HG02571 (cell line): ENCODE data around the gene AFF3.
"Not testable (repeated sequence)": the region's sequence is repeated elsewhere in the genome, so short reads cannot be mapped to it uniquely, and the experiment has no call there.

Experiments used
- ATAC-seq: cut with Tn5 transposase; IDR thresholded peaks from one replicate; pipeline ENCODE4 v1.9.1; 2021; ENCODE audit warnings: mild to moderate bottlenecking, moderate library complexity; ENCODE audit not compliant: unreplicated experiment

AFF3 gene

DNA sequence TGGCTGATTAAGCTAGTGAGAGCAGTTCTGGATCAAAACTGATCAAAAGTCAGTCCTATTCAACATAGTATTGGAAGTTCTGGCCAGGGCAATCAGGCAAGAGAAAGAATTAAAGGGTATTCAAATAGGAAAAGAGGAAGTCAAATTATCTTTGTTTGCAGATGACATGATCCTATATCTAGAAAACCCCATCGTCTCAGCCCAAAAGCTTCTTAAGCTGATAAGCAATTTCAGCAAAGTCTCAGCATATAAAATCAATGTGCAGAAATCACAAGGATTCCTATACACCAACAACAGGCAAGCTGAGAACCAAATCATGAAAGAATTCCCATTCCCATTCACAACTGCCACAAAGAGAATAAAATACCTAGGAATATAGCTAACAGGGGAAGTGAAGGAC is 368.7 kb downstream of the AFF3 start:
- ATAC-seq = not testable (repeated sequence)

DNA sequence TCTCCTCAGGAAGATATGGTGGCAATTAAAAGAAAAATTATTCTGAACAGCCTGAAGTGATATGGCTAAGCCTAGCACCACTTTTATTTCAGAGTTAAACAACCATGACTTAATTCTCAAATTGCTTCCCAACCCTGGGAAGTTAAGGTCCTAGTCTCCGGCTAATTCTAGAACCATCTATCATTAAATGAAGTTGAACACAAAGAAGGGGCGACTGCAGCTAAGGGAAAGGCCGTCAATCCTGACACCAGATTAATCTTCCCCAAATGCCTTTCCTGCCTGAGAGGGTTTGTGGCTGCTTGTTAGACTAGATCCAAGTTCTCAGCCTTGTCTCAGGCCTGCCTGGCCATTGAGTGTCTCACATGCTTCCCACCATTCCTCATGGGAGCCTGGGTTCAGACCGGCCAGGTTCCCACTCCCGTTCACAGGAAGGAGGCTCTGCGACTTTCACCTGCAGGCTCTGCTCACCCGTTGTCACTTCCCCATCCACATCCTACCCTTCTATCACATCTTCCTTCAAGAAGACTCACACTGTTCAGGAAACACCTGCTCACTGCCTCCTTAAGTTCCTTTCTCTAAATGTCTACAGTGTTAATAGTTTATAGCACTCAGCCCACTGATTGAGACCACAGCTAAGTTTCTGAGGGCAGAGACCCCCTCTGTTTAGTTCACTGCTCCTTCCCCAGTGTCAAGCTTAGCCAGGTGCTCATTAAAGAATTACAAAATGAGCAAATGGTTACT is 369.6 kb downstream of the AFF3 start:
- no peak for ATAC-seq

DNA sequence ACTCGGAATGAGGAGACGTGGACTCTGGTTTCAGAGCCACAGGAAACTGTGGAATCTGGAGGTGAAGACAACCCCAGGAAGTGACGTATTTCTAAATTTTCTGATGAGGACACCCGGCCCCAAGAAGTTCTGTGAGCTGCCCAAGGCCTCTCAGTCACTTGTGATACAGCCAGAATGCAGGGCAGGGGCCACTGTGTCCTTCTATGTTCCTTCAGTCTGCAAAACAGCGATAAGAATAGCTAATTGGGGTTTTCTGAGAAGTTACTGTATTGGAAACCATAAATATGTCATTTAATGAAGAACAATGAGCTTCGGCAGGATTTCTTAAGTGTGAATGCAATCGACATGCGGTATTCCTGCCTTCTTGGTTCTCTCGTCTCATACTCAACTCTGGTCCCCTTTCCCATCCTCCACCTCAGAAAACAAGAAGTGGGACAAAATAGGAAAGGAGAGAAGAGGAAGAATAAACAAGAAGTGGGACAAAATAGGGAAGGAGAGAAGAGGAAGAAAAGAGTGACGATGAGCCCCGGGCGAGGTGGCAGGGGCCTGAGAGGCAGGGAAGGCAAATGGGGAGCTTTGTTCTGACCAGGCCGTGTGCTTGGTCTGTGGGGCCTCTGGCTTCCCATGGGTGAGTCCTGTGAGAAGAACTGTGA is 370.6 kb downstream of the AFF3 start:
- no peak for ATAC-seq

DNA sequence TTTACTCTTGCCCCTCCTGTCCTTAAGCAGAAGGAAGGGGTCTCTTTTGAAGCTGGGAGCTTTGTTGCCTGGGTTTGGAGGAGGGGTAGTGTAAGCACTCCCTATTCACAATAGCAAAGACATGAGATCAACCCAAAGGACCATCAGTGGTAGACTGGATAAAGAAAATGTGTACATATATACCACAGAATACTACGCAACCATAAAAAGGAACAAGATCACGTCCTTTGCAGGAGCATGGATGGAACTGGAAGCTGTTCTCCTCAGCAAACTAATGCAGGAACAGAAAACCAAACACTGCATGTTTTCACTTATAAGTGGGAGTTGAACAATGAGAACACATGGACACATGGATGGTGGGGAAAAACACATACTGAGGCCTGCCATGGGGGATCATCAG is 371.5 kb downstream of the AFF3 start:
- no peak for ATAC-seq

DNA sequence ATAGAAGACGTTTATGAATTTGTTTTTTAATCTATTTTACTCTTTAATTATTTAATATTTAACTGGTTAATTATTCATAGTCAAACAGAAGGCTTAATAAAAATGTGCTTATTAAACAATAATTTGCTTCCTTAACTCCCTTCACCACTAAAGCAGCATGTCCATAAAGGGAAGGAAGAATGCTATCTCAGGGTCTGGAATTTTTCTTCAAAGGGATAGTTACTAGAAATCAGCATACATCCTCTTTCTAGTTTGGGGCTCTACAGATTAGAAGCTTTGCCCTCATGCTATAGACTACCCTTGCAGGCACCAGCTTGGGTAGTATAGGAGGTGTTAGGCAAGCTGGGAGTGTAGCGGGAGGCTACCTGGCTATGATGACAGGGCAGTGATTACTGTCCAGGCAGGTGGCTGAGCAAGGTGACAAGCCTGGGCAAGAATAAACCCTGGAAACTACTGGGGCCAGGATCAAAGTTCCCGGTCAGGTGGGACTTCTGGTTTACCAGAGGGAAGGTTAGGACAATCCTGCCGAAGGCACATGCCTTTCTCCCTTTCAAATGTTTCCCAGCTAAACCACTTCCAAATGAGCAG is 376.6 kb downstream of the AFF3 start:
- no peak for ATAC-seq

DNA sequence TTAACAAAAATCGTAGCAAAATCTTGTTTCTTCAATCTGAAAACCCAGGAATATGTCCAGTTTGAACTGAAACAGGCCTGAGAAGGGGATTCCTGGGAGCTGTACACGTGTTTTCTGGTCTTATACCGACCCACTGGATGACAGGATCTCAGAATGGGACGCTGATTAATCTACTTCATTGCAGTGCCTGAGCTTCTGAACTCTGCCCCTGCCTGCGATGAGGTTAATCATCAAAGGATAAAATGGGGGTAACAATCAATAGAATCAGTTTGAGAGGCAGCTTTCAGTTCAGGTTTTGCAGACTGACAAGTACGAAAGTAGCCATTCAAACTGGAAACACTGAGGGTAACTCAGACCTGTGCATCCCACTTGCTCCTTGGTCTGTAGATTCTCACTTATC is 378.6 kb downstream of the AFF3 start:
- no peak for ATAC-seq

DNA sequence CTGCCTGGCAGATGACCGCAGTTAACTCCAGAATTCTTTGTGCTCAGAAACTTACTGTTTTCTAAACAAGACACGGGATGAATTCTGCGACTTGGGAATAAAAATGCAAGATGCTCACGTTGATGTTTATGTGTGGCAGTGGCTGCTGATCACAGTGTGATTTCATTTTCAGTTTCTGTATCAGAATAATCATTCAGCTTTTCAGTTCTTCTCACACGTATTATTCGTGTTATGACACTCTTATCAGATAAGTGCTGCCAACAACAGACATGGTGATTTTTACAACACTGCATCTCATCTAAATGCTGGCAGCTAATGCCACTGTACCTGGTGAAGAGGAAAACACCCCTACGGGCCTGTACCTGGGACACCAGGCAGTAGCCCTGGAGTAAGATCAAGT is 379.7 kb downstream of the AFF3 start:
- ATAC-seq = no peak

DNA sequence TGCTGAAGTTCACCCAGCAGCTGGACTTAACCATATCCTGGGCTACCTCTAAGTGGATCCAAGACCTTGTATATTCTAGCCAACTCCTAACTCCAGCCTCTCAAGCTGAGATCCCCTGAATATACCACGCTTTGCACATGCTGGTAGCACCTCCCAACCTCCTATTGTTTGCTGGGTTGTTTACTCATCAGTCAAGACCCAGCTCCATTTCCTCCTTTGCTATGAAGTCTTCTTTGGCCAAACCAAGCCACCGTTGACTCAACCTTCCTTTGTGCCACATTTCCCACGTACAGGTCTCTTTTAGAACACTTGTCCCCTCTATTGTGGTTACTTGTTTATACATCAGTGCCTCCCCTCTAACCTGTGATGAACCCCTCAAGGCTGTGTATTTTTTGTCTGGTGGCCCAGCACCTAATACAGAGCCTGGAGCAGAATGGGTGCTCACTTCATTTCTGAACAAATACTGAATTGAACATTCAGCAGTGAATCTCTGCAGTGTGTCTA is 384.7 kb downstream of the AFF3 start:
- no peak for ATAC-seq

DNA sequence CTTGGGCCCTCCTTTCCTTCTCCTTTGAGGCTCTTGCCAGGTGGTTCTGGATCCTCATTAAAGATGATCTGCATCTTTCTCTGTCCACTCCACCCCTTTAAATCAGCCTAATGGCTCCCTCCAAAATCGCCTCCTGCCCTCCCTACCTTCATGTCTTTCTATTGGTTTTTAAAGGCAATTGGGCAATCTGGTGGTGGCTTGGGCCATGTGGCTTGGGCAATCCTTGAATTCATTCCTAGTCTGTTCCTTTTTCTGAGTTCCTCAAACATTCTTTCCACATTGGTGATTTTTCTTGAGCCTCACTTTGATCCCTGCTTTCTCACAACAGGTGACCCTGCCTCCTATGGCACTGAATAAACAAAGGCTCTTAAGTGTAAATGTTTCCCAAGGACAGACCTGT is 386.3 kb downstream of the AFF3 start:
- ATAC-seq = no peak

DNA sequence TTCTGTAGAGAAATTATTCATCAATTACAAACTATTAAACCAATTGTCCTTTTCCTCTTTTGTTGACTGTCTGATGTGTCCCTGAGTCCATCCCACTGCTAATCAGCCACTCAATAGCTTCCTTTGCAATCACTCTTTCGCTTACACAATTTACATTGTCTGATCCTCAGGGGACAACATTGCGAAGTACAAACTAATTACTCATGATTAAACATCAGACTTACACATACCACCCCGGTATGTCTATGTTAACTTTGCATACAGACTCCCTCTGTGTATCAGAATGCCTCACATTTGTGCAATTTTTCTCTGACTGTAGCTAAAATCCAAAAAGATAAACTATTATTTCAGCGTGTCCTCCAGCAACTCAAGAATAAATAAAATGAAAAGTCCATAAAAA is 388.2 kb downstream of the AFF3 start:
- no peak for ATAC-seq

DNA sequence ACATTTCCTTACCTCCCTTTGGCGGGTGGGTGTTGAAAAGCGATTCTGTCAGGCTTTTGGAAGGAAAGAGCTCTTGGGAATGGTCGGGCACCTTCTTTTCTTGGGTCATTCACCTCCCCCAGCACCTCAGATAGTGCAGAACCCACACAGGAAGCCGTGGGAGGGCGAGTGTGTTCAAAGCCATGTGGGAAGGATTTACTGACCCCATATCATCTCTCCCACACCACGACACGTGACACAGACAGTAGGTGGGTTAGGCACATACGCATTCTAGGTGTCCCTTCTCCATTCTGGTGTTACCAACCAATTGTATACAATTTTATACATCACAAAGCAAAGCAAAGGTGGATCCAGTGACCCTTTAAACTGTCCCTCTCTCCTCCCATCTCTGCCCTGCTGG is 388.9 kb downstream of the AFF3 start:
- no peak for ATAC-seq

DNA sequence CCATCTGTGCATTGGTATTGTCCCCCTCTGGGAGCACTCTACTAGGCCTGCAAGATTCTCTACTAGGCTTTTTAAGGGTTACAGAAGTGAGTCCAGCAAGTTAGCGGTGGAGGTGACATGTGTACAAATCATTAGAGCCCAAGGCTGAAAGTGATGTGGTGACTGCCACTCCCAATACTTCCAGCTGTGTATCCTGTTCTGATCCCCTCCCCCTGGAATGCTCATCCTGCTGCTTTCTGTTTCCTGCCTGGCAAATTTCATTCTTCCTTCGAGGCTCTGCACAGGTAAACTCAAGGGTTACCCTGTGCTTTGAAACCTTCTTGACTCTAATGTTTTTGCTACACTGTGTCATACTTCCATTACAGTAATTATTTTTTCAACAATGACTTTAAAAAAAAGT is 394.0 kb downstream of the AFF3 start:
- ATAC-seq = no peak

DNA sequence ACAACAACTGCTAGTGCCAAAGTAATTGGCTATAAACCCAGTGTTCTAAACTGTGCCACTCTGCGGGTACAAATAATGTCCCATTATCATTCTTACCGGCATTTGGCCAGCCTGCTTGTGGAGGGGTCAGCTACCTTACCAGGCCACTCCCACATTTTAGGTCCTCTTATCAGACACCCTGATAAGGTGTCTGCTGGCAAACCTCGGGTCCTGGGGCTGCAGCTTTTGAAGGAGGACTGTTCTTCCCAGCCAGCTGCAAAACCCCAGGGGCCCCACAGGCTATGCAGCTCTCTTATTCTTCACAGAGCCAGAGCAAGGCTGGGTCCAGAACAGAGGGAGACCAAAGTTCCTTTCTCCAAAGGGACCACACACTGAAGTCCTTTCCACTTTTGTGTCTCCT is 394.5 kb downstream of the AFF3 start:
- no peak for ATAC-seq

DNA sequence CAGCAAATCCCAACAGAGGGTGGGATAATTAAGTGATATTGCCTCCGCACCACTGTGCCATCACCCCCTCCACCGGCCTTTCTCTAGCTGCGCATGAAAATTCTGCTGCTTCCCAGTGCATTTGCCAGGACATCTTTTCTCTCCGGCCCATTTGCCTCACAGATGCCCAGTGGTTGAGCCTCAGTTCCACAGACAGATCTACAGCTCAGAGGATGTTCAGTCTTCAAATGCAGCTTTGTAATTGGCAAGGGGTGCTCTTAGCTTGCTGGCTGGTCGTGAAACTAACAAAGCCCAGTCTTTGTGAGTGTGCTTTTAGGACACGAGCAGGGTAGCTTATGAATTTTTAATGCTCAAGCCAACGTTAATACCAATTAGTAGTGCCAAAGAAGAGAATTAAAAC is 399.2 kb downstream of the AFF3 start:
- no peak for ATAC-seq

DNA sequence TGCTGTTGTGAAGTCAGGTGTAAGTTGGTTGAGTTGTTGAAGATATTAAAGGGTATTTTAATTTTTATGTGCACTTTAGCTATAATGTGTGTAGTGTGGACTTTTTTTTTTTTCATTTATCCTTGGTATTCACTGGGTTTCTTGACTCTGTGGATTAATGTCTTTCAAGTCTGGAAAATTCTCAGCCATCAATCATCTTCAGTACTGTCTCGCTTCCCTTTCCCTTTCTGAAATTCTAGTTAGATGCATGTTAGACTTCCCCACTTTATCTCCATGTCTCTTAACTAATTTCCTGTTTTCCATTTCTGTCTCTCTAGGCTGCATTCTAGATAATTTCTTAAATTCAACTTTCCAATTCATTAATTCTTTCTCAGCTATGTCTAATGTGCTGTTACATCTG is 404.9 kb downstream of the AFF3 start:
- ATAC-seq = no peak

DNA sequence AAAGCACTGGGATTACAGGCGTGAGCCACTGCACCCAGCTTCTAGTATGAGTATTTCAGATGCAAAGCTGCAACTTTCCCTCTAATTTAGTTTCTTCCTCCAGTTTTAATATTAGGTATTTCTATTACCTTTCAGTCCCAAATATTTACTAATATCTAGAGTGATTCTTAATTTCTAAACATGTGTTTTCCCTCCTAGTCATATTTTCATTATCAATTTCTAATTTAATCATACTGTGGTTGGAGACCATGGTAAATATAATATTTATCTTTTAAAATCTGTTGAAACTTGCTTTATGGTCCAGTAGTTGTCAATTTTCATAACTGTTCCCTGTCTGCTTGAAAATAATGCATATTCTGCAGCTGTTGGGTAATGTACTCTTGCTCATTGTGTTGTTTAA is 406.6 kb downstream of the AFF3 start:
- ATAC-seq = no peak

DNA sequence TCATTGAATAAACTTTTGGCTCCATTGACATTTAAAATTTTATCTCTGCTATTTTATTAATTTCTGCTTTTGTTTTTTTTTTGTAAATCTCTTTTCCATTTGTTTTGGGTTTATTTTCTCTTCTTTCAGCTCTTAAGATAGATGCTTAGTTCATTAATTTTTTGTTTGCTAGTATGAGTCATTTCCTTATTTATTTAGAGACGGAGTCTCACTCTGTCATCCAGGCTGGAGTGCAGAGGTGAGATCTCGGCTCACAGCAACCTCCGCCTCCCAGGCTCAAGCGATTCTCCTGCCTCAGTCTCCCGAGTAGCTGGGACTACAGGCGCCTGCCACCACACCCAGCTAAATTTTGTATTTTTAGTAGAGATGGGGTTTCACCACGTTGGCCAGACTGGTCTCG is 407.1 kb downstream of the AFF3 start:
- not testable (repeated sequence) for ATAC-seq

DNA sequence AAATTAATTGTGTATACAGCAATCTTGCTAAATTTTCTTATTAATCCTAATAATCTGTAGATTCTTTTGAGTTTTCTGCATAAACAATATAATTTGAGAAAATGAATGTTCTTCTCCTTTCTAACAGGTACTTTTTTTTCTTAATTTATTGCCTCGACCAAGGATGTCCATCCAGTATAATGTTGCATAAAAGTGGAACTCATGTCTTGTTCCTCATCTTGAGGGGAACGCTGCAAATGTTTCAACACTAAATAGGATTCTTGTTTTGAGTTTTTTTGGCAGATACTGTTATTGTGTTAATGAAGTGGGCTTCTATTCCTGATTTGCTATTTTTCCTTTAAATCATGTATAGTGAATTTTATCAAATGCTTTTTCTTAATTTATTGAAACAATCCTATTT is 408.2 kb downstream of the AFF3 start:
- no peak for ATAC-seq

DNA sequence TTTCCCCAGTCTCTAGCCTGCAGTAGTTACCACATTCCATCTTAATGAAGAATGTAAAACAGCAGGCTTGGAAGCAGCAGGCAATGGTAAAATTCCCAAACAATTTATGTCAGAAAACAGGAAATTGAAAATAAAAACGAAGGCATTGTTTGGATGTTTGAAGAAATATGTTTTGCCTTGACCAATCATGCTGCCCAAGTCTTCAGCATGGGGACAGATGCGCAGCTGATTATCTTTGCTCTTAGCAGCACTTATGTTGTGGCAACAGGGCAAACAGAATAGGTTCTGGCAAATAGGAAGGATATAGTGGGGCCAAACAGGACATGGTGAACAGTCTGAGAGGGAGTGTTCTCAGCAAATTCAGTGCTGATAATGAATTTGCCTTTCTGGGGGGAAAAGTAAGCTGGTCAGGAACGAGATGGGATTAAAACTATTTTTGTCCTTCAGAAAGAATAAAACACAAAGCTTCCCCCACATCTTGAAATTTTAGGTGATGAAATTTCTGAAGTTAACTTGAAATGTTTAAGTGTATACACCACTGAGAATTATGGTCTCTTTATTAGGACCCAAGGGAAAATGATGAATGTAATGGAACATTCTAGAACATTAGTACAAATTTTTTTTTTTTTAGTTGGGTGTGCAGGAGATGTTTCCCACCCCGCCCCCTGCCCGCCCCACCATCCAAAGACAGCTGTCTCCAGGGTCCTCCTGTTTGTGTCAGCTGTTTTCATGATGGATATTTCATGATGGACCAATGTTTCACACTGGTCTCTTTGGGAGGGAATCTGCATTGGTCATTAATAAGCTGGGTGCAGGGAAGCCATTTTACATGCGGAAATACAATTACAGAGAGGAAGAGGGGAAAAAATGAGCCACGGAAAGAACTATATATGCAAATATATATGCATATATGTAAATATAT is 413.0 kb downstream of the AFF3 start:
- no peak for ATAC-seq

DNA sequence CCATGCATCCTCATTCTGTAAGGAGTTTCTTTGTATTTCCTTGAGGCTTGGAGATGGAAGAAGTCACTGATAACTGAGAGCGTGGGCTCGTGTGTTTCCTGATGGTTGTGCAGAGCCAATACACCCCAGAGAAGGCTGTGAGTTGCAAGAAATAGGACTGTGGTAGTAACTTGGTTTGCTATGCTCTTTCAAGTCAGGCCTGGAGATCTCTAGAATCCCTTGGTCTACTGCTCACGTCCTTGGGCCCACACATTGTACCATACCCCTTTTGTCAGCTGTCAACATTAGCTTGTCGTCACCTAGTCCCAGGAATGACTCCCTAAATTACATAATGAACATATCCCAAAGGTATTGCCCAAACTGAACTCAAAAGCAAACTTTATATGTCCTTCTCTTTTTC is 414.2 kb downstream of the AFF3 start:
- ATAC-seq = no peak

DNA sequence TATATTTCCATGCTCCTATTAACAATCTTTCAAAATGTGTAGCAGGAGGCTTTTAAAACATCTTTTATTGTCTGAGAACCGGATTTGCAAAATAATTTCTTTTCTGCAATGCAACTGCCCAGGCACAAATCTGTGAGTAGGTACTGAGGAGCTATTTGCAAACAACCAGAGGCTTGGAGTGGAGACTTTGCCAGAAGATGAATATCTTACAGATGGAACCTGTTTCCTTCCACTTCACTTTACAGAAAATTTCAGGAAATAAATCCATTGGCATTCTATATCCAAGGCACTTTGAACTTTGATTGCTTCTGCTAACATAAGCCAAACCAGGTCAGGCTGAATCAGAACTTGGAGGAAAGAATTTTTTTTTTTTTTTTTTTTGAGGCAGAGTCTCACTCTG is 415.2 kb downstream of the AFF3 start:
- ATAC-seq = no peak
